Stimulated activated naive CD4-positive, alpha-beta T cell (primary cell): ENCODE data around the gene KRTAP20-4.

Source experiments
- DNase-seq, 6 experiments: peaks; one replicate each; lab custom pipeline; 2025; lab: John Stamatoyannopoulos, UW

The KRTAP20-4 gene

GRCh38 chr21:30652891-30653290, 32.5 kb downstream of the KRTAP20-4 start:
- no peak for DNase-seq

GRCh38 chr21:30668776-30669175, 48.3 kb downstream of the KRTAP20-4 start:
- no peak for DNase-seq
